GM12891 (cell line): ENCODE data around the gene MS4A2.

ENCODE experiments used
- POLR2A ChIP-seq: IDR thresholded peaks from 2 replicates; pipeline ENCODE4 v1.6.1; 2011; ENCODE audit warnings: low read depth, low read length, control low read depth
- POLR2AphosphoS5 ChIP-seq: IDR thresholded peaks from 2 replicates; pipeline ENCODE4 v1.6.1; 2011; ENCODE audit warnings: low read depth, low read length, control low read depth
- POU2F2 ChIP-seq: IDR thresholded peaks from 2 replicates; pipeline ENCODE4 v1.6.1; 2011; ENCODE audit warnings: low read depth, mild to moderate bottlenecking, control low read depth, low read length, moderate library complexity
- SPI1 ChIP-seq: IDR thresholded peaks from 2 replicates; pipeline ENCODE4 v1.6.1; 2011; ENCODE audit warnings: low read depth, low read length, control low read depth
- TAF1 ChIP-seq: IDR thresholded peaks from 2 replicates; pipeline ENCODE4 v1.6.1; 2011; ENCODE audit warnings: low read depth, low read length, control low read depth

- TF ChIP-seq SPI1 (no peak), POLR2A (no peak), POLR2AphosphoS5 (no peak), POU2F2 (no peak), TAF1 (no peak)
These were observed 28.8 kb upstream of the MS4A2 start for GRCh38 chr11:60059521-60060240.
